Psoas muscle (tissue), 8 donors: Measurements from ENCODE around the gene SDE2. TPM values are rescaled to one million over a fixed set of nuclear protein-coding genes. Genes with fewer than 3 reads are reported as not detected.

Experiments
- ATAC-seq, 4 donors: fragments of 200-7000 bp; cut with Tn5 transposase; one replicate each; pipeline ENCODE4 v1.9.1; 2020; ENCODE audit warnings: moderate library complexity in 3 of 4, mild to moderate bottlenecking in 2 of 4
- DNase-seq, 2 donors: peaks; one replicate each; pipeline ENCODE4 v3.0.0-alpha.2; 2020
- H3K27ac ChIP-seq: fragments of 200-600 bp; one replicate; pipeline ENCODE4 v1.8.0; 2022
- H3K27me3 ChIP-seq, 3 donors: fragments of 200-600 bp in 1 of 3; one replicate each; pipeline versions ENCODE4 v1.6.1 to v1.8.0; 2013 to 2022; ENCODE audit warnings: low read length in 2 of 3, mild to moderate bottlenecking in 2 of 3, moderate library complexity in 1 of 3; ENCODE audit not compliant: insufficient read depth in 3 of 3
- H3K36me3 ChIP-seq, 2 donors: fragments of 200-600 bp in 1 of 2; one replicate each; pipeline versions ENCODE4 v1.6.1 to v1.8.0; 2013 to 2022; ENCODE audit warnings: low read depth in 1 of 2, mild to moderate bottlenecking in 1 of 2, moderate library complexity in 1 of 2; ENCODE audit not compliant: insufficient read depth in 1 of 2
- H3K4me1 ChIP-seq: fragments of 200-600 bp; one replicate; pipeline ENCODE4 v1.8.0; 2022
- H3K4me3 ChIP-seq: fragments of 200-600 bp; one replicate; pipeline ENCODE4 v1.8.0; 2022; ENCODE audit warnings: mild to moderate bottlenecking
- H3K9me3 ChIP-seq: fragments of 200-600 bp; one replicate; pipeline ENCODE4 v1.8.0; 2022
- CTCF ChIP-seq: fragments of 200-600 bp; IDR thresholded peaks from one replicate; pipeline ENCODE4 v1.8.0; 2022; ENCODE audit warnings: antibody characterized with exemption
- whole genome bisulfite sequencing, 3 donors: extraction: QIAGEN DNeasy Blood & Tissue Kit; methylation state at CpG; one replicate each; pipeline versions ENCODE4 v1.1.6 to v1.1.7; 2013; 5-methylcytosine and 5-hydroxymethylcytosine counted together
- intact Hi-C, 2 donors: fragments of 100-400 bp; cut with DNase I; formaldehyde crosslinking; loops; one replicate each; pipeline versions ENCODE4 v1.11.0 to v1.14.2; 2022
- polyA plus RNA-seq, 3 donors: library from polyadenylated mRNA; stranded (reverse); fragments of 200-250 nt; gene quantifications; one replicate each; pipeline ENCODE4 v1.2.3, GENCODE V29; 2013
- total RNA-seq, 4 donors: library from RNA; stranded (reverse); fragmentation: NEBNext Ultra II Directional in 2 of 4; extraction: Animal tissue kit (Norgen Biotek cat#: 25700) in 2 of 4; gene quantifications; one replicate each; pipeline versions ENCODE4 v1.2.1 to v1.2.4, GENCODE V29; 2021 to 2023
- donor health status: healthy with polysubstance abuse.
- donor health status: DM: no; HTN: no; CAD: no; lungs with moderate emphysema.
- donor health status: Bipolar disorder and iron deficiency.
- donor health status: healthy.
- donor health status: DM: yes; HTN: yes; CAD: no.
- donor health status: DM: no; HTN: no; CAD: no.
- donor health status: DM: no; HTN: no; CAD: no.
- donor health status: DM: yes; HTN: yes; CAD: no.

SDE2 gene
- total and polyA plus RNA-seq, 7 donors = 8.1 to 27.7 (median 19.5) TPM

GRCh38 chr1:225946803-225947202, 52.3 kb downstream of the SDE2 start:
- DNase-seq (no peak), ATAC-seq (no peak)
- no peak for TF ChIP-seq CTCF
- peaks cover 0 to 4% (median 2%) of the 10 kb centered on the region in 3 donors for H3K27me3 ChIP-seq
- no peaks in the 10 kb centered on the region for H3K36me3 ChIP-seq
- intact Hi-C loops = no loop called here
- H3K4me3 ChIP-seq = no peak overlapping the region
- no peaks in the 10 kb centered on the region for H3K4me1 ChIP-seq
- H3K27ac ChIP-seq = no peak overlapping the region
- 94 to 97% (median 97%) methylated on average over 5 of the region's 5 CpGs for WGBS, 3 donors
- no peaks in the 10 kb centered on the region for H3K9me3 ChIP-seq

GRCh38 chr1:225946082-225946620, 53.0 kb downstream of the SDE2 start:
- intact Hi-C loops = no loop called here
- ATAC-seq (no peak), DNase-seq (no peak)
- Histone ChIP-seq H3K4me3 (no peak overlapping the region), H3K27ac (no peak overlapping the region), H3K9me3 (no peaks in the 10 kb centered on the region), H3K27me3 (peaks cover 0 to 4% (median 2%) of the 10 kb centered on the region in 3 donors), H3K36me3 (no peaks in the 10 kb centered on the region), H3K4me1 (peaks cover 5% of the 10 kb centered on the region)
- TF ChIP-seq CTCF = no peak
- 78 to 83% (median 79%) methylated on average over 4 of the region's 4 CpGs for WGBS, 3 donors

- Histone ChIP-seq H3K27ac (no peak overlapping the region), H3K27me3 (peaks cover 0 to 4% (median 2%) of the 10 kb centered on the region in 3 donors), H3K4me1 (peaks cover 6% of the 10 kb centered on the region), H3K4me3 (no peak overlapping the region), H3K9me3 (no peaks in the 10 kb centered on the region), H3K36me3 (no peaks in the 10 kb centered on the region)
- 86 to 90% (median 87%) methylated on average over 4 of the region's 4 CpGs for WGBS, 3 donors
- no peak for TF ChIP-seq CTCF
- no peak for DNase-seq
- intact Hi-C loops = no loop called here
- ATAC-seq = no peak
These were observed 53.6 kb downstream of the SDE2 start for GRCh38 chr1:225945564-225945963.

GRCh38 chr1:225944951-225945350, 54.2 kb downstream of the SDE2 start:
- no peak overlapping the region for H3K4me3 ChIP-seq
- no peak overlapping the region for H3K27ac ChIP-seq
- no peaks in the 10 kb centered on the region for H3K9me3 ChIP-seq
- no peak for DNase-seq
- WGBS, 3 donors = 86 to 91% (median 89%) methylated on average over 7 of the region's 7 CpGs
- TF ChIP-seq CTCF = no peak
- intact Hi-C loops = no loop called here
- H3K4me1 ChIP-seq = peaks cover 6% of the 10 kb centered on the region
- no peaks in the 10 kb centered on the region for H3K36me3 ChIP-seq
- no peak for ATAC-seq
- H3K27me3 ChIP-seq = peaks cover 0 to 4% (median 2%) of the 10 kb centered on the region in 3 donors

GRCh38 chr1:225944387-225944786, 54.8 kb downstream of the SDE2 start:
- no peak for DNase-seq
- no peak overlapping the region for H3K4me3 ChIP-seq
- H3K36me3 ChIP-seq = no peaks in the 10 kb centered on the region
- TF ChIP-seq CTCF = no peak
- H3K27me3 ChIP-seq = peaks cover 0 to 4% (median 2%) of the 10 kb centered on the region in 3 donors
- H3K9me3 ChIP-seq = no peaks in the 10 kb centered on the region
- WGBS, 3 donors = 74 to 80% (median 75%) methylated on average over 2 of the region's 2 CpGs
- no peak overlapping the region for H3K27ac ChIP-seq
- intact Hi-C loops = no loop called here
- ATAC-seq = no peak
- peaks cover 6% of the 10 kb centered on the region for H3K4me1 ChIP-seq
